SK-N-SH (cell line): ENCODE data around the gene PLIN1. TPM values are rescaled to one million over a fixed set of nuclear protein-coding genes. Genes with fewer than 3 reads are reported as not detected.

Source experiments
- CTCF ChIA-PET: fragments of 300-600, 350-600 bp; formaldehyde crosslinking; extraction: SDS; loops from one replicate; lab custom pipeline; 2021; lab: Yijun Ruan, JAX
- POLR2A ChIA-PET: fragments of 350-600 bp; sonication (Branson Sonifier 250); formaldehyde crosslinking; extraction: SDS; loops from one replicate; lab custom pipeline; 2020; ENCODE audit warnings: antibody characterized with exemption, inconsistent platforms; lab: Yijun Ruan, JAX
- DNase-seq: peaks from one replicate; pipeline ENCODE4 v3.0.0; 2012
- H2AFZ ChIP-seq: fragments of 200-600 bp; sonication (generic); 2 replicates; pipeline ENCODE4 v1.8.1; 2016; ENCODE audit warnings: antibody characterized with exemption, mild to moderate bottlenecking, low read depth
- H3F3A ChIP-seq: fragments of 200-600 bp; sonication (generic); replicated peaks from 2 replicates; pipeline ENCODE3; 2016; ENCODE audit warnings: antibody characterized with exemption, mild to moderate bottlenecking; ENCODE audit not compliant: insufficient read depth
- H3K27ac ChIP-seq, 2 experiments: fragments of 200-500 bp in 1 of 2; fragments of 200-600 bp in 1 of 2; sonication (Bioruptor generic) in 1 of 2; sonication (generic), shearing (Covaris generic) in 1 of 2; 2 replicates each; pipeline versions ENCODE4 v1.5.1 to v1.6.1; 2014 to 2016; ENCODE audit warnings: low read depth in 2 of 2, inconsistent platforms in 1 of 2, low read length in 1 of 2, mild to moderate bottlenecking in 1 of 2, mixed read lengths in 1 of 2
- H3K27me3 ChIP-seq: fragments of 200-600 bp; sonication (generic), shearing (Covaris generic); 2 replicates; pipeline ENCODE4 v1.6.1; 2016; ENCODE audit warnings: mixed run types; ENCODE audit not compliant: insufficient read depth
- H3K36me3 ChIP-seq, 2 experiments: fragments of 200-500 bp in 1 of 2; fragments of 200-600 bp in 1 of 2; sonication (Bioruptor generic) in 1 of 2; sonication (generic) in 1 of 2; replicated peaks in 1 of 2; 2 replicates each; pipeline versions ENCODE3 to v1.5.1; 2014 to 2016; ENCODE audit warnings: low read length in 1 of 2, mild to moderate bottlenecking in 1 of 2; ENCODE audit not compliant: insufficient read depth in 2 of 2, control insufficient read depth in 1 of 2
- H3K4me1 ChIP-seq, 2 experiments: fragments of 200-500 bp in 1 of 2; fragments of 200-600 bp in 1 of 2; sonication (Bioruptor generic) in 1 of 2; sonication (generic), shearing (Covaris generic) in 1 of 2; 2 replicates each; pipeline versions ENCODE4 v1.5.1 to v1.6.1; 2014 to 2016; ENCODE audit warnings: low read depth in 1 of 2, low read length in 1 of 2, mixed run types in 1 of 2; ENCODE audit not compliant: insufficient read depth in 2 of 2, control insufficient read depth in 1 of 2
- H3K4me2 ChIP-seq: fragments of 200-600 bp; sonication (generic), shearing (Covaris generic); 2 replicates; pipeline ENCODE4 v1.6.1; 2017; ENCODE audit warnings: mixed run types
- H3K4me3 ChIP-seq, 2 experiments: fragments of 200-500 bp in 1 of 2; fragments of 200-600 bp in 1 of 2; sonication (Bioruptor generic) in 1 of 2; sonication (generic), shearing (Covaris generic) in 1 of 2; 2 replicates each; pipeline versions ENCODE4 v1.5.1 to v1.8.1; 2014 to 2016; ENCODE audit warnings: low read depth in 2 of 2, inconsistent platforms in 1 of 2, low read length in 1 of 2, mild to moderate bottlenecking in 1 of 2, mixed read lengths in 1 of 2, moderate library complexity in 1 of 2
- H3K79me2 ChIP-seq: fragments of 200-600 bp; sonication (generic); 2 replicates; pipeline ENCODE4 v1.8.1; 2017; ENCODE audit warnings: mild to moderate bottlenecking; ENCODE audit not compliant: insufficient read depth
- H3K9ac ChIP-seq: fragments of 200-600 bp; sonication (generic); 2 replicates; pipeline ENCODE4 v1.6.1; 2017; ENCODE audit warnings: mixed run types
- H3K9me2 ChIP-seq: fragments of 200-600 bp; sonication (generic); 2 replicates; pipeline ENCODE4 v1.6.1; 2017; ENCODE audit warnings: mixed run types
- H3K9me3 ChIP-seq: fragments of 200-600 bp; sonication (generic); 2 replicates; pipeline ENCODE4 v1.6.1; 2017; ENCODE audit warnings: mixed run types, mild to moderate bottlenecking, moderate library complexity
- H4K20me1 ChIP-seq: fragments of 200-600 bp; sonication (generic); 2 replicates; pipeline ENCODE4 v1.6.1; 2017; ENCODE audit warnings: mild to moderate bottlenecking, mixed run types; ENCODE audit not compliant: insufficient read depth
- CHD2 ChIP-seq: fragments of 150-350 bp; IDR thresholded peaks from 2 replicates; pipeline ENCODE4 v1.6.1; 2018; ENCODE audit warnings: low read length; ENCODE audit not compliant: partially characterized antibody
- EZH2phosphoT487 ChIP-seq: fragments of 200-600 bp; sonication (generic); IDR thresholded peaks from 2 replicates; pipeline ENCODE4 v1.6.1; 2017; ENCODE audit warnings: low read depth, mixed run types, mild to moderate bottlenecking, antibody characterized with exemption, moderate library complexity, borderline replicate concordance
- FOXJ3 ChIP-seq: sonication (generic); formaldehyde crosslinking; IDR thresholded peaks from 2 replicates; pipeline ENCODE4 v1.5.1; 2020; ENCODE audit warnings: mild to moderate bottlenecking, missing genetic modification reagents
- FOXM1 ChIP-seq: IDR thresholded peaks from 2 replicates; pipeline ENCODE4 v1.4.0; 2012; ENCODE audit warnings: low read depth, mild to moderate bottlenecking
- IRF3 ChIP-seq: fragments of 150-350 bp; IDR thresholded peaks from 2 replicates; pipeline ENCODE4 v1.6.1; 2016; ENCODE audit warnings: mild to moderate bottlenecking, low read depth, low read length
- MEF2A ChIP-seq: IDR thresholded peaks from 2 replicates; pipeline ENCODE4 v1.4.0; 2012; ENCODE audit warnings: low read depth, borderline replicate concordance
- MXI1 ChIP-seq: IDR thresholded peaks from 2 replicates; pipeline ENCODE4 v1.6.1; 2012; ENCODE audit warnings: mild to moderate bottlenecking, low read depth, low read length, improper control_type of control experiment
- NFIC ChIP-seq: IDR thresholded peaks from 2 replicates; pipeline ENCODE4 v1.4.0; 2012; ENCODE audit warnings: borderline replicate concordance
- POLR2AphosphoS5 ChIP-seq: IDR thresholded peaks from 2 replicates; pipeline ENCODE4 v1.6.1; 2012; ENCODE audit warnings: low read depth, low read length
- RCOR1 ChIP-seq: fragments of 150-350 bp; IDR thresholded peaks from 2 replicates; pipeline ENCODE4 v1.6.1; 2017; ENCODE audit warnings: antibody characterized with exemption, low read length
- RXRA ChIP-seq: IDR thresholded peaks from 2 replicates; pipeline ENCODE4 v1.4.0; 2012; ENCODE audit warnings: low read depth, mild to moderate bottlenecking, borderline replicate concordance
- SMC3 ChIP-seq: IDR thresholded peaks from 2 replicates; pipeline ENCODE4 v1.6.1; 2012; ENCODE audit warnings: low read depth, low read length, improper control_type of control experiment
- TCF12 ChIP-seq: IDR thresholded peaks from 2 replicates; pipeline ENCODE4 v1.4.0; 2012
- WGBS: methylation state at CpG from one replicate; pipeline ENCODE4 v1.1.6; 2017; ENCODE audit warnings: low lambda C conversion rate; 5-methylcytosine and 5-hydroxymethylcytosine counted together
- polyA plus RNA-seq, 3 experiments: library from polyadenylated mRNA; depleted of rRNA; stranded (reverse); fragments of >200 nt; gene quantifications; 2 replicates each; pipeline ENCODE4 v1.2.3, GENCODE V29; 2012
- TF ChIP-seq, protein P1 (sequence below): IDR thresholded peaks from 2 replicates; pipeline ENCODE4 v1.6.1; 2012; ENCODE audit warnings: mild to moderate bottlenecking, low read depth, low read length, moderate library complexity

The PLIN1 gene
- polyA plus RNA-seq, 1 of the 3 experiments (the other 2 are of a cell fraction) = 0.08 TPM

GRCh38 chr15:89671687-89672086 lies 7.5 kb downstream of the PLIN1 start:
- H3K27ac ChIP-seq = no peak overlapping the region
- DNase-seq = no peak
- H3K27me3 ChIP-seq = no peaks in the 10 kb centered on the region
- no peaks in the 10 kb centered on the region for H3K79me2 ChIP-seq
- peaks cover 0 to 22% of the 10 kb centered on the region in 2 experiments; a peak in 1 of 4 replicates for H3K4me1 ChIP-seq
- H3K4me2 ChIP-seq = no peak overlapping the region
- no peak overlapping the region for H3K4me3 ChIP-seq
- no peak overlapping the region for H3K9ac ChIP-seq
- 47% methylated on average over 2 of the region's 4 CpGs for WGBS
- H3K9me2 ChIP-seq = no peaks in the 10 kb centered on the region
- TF ChIP-seq NFIC = no peak
- TF ChIP-seq SMC3 = no peak
- ChIA-PET CTCF (interaction anchor here (0.8 to 5.4 kb wide), 7 partner anchors 10 to 45 kb away, joined by 3 to 36 read pairs (median 5); partner anchors contain the start of genes PEX11A and WDR93), POLR2A (no interaction called here)
- no peaks in the 10 kb centered on the region for H4K20me1 ChIP-seq
- H3F3A ChIP-seq = no peaks in the 10 kb centered on the region
- H3K9me3 ChIP-seq = no peaks in the 10 kb centered on the region
- no peak overlapping the region for H2AFZ ChIP-seq
- no peaks in the 10 kb centered on the region for H3K36me3 ChIP-seq

- CTCF ChIA-PET = interaction anchor here (0.8 to 5.4 kb wide), 4 partner anchors 14 to 23 kb away, joined by 4 to 36 read pairs (median 17); partner anchors contain the start of genes PEX11A and WDR93
- no peaks in the 10 kb centered on the region for H3K36me3 ChIP-seq
- TF ChIP-seq MEF2A (no peak), IRF3 (no peak), FOXJ3 (CRISPR knock-in tag) (no peak), EZH2phosphoT487 (no peak), MXI1 (no peak), TCF12 (no peak), NFIC (no peak), SMC3 (no peak), FOXM1 (no peak), CHD2 (no peak), RCOR1 (no peak), RXRA (no peak), POLR2AphosphoS5 (no peak)
- TF ChIP-seq, protein P1, sequence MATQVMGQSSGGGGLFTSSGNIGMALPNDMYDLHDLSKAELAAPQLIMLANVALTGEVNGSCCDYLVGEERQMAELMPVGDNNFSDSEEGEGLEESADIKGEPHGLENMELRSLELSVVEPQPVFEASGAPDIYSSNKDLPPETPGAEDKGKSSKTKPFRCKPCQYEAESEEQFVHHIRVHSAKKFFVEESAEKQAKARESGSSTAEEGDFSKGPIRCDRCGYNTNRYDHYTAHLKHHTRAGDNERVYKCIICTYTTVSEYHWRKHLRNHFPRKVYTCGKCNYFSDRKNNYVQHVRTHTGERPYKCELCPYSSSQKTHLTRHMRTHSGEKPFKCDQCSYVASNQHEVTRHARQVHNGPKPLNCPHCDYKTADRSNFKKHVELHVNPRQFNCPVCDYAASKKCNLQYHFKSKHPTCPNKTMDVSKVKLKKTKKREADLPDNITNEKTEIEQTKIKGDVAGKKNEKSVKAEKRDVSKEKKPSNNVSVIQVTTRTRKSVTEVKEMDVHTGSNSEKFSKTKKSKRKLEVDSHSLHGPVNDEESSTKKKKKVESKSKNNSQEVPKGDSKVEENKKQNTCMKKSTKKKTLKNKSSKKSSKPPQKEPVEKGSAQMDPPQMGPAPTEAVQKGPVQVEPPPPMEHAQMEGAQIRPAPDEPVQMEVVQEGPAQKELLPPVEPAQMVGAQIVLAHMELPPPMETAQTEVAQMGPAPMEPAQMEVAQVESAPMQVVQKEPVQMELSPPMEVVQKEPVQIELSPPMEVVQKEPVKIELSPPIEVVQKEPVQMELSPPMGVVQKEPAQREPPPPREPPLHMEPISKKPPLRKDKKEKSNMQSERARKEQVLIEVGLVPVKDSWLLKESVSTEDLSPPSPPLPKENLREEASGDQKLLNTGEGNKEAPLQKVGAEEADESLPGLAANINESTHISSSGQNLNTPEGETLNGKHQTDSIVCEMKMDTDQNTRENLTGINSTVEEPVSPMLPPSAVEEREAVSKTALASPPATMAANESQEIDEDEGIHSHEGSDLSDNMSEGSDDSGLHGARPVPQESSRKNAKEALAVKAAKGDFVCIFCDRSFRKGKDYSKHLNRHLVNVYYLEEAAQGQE = no peak
- H3F3A ChIP-seq = no peaks in the 10 kb centered on the region
- WGBS = 78% methylated on average over 7 of the region's 12 CpGs
- DNase-seq = no peak
- H3K9ac ChIP-seq = no peak overlapping the region
- no peak overlapping the region for H3K4me2 ChIP-seq
- no peaks in the 10 kb centered on the region for H3K79me2 ChIP-seq
- H4K20me1 ChIP-seq = no peaks in the 10 kb centered on the region
- no peak overlapping the region for H2AFZ ChIP-seq
- peaks cover 0 to 23% of the 10 kb centered on the region in 2 experiments; a peak in 1 of 4 replicates for H3K4me1 ChIP-seq
- H3K9me3 ChIP-seq = no peaks in the 10 kb centered on the region
- H3K27ac ChIP-seq = no peak overlapping the region
- POLR2A ChIA-PET = no interaction called here
- no peak overlapping the region for H3K4me3 ChIP-seq
- H3K27me3 ChIP-seq = no peaks in the 10 kb centered on the region
- H3K9me2 ChIP-seq = no peaks in the 10 kb centered on the region
Observed at GRCh38 chr15:89670971-89671560, 8.1 kb downstream of the PLIN1 start.
